ENCODE measurements around the gene KCNJ5.

The KCNJ5 gene

GRCh38 chr11:128890543-128891368 lies at the start of gene KCNJ5:
TSS of gene KCNJ5 (plus strand) at chr11:128891356. CDS start at chr11:128911274, 19,918 bp downstream.
- no peak for DNase-seq

DNA sequence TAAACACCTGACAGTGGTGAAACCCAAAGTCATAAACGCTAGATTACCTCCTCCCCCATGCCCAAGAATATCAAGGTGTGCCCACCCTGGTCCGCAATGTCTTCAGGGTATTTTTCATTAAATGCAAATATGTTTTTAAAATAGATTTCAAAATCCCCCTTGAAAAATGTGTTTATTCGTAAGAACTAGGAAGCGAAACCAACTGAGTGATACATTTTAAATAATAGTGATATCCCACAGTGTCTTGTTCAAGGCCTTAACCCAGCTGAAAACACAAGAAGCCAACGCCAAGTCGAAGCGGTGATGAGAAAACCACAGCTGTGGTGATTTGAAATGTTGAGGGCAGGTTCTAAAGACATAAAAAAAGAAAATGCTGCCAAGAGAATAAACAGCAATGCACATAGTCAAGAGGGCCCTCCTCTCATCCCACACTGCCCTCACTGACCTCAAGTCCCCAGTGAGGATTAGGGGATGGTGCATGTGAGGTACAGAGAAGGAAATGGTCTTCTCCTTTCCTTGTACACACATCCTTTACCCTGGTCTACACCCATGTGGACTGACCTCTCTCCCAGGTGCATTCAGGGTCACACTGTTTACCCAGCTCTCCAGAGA lies 49.6 kb upstream of the KCNJ5 start:
- no peak for DNase-seq

GRCh38 chr11:128843198-128843785 lies 47.9 kb upstream of the KCNJ5 start:
- no peak for DNase-seq

GRCh38 chr11:128845334-128845780 lies 45.8 kb upstream of the KCNJ5 start:
- no peak for DNase-seq

GRCh38 chr11:128846985-128847384 lies 44.2 kb upstream of the KCNJ5 start:
- DNase-seq: no peak

- DNase-seq: no peak
Measured at GRCh38 chr11:128848815-128849455, 42.2 kb upstream of the KCNJ5 start.

DNA sequence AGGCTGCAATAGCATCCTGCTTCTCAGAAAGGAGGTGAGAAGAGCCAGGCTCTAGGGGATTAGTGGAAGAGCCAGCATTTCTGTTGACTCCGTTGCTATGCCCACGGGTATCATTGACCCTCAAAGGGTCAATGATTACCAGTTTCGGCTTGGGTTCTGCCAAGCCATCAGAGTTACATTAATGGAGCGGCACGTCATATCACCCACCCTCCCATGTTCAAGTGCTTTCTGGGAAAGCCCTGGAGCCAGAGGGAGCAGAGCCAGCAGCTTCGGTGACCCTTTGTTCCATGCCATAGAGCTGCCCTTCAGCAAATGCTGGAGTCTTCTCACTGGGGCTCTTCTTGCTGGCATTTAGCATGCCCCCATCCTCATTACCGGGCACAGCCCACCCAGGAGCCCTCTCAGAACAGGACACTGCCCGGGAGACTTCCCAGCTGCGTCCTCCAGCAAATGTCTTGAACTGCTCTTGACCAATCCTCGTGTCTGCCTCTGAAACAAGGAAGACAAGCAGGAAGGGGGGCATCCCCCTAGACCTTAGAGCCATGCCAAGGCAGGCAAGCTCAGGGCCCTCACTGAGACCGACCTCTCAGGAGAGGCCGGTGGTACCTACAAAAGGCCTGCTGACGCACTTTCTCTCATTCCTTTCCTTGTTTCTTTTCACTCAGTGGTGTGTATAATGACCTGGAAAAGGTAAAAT lies 38.7 kb upstream of the KCNJ5 start:
- DNase-seq: no peak

GRCh38 chr11:128853559-128853958 lies 37.6 kb upstream of the KCNJ5 start:
- no peak for DNase-seq

DNA sequence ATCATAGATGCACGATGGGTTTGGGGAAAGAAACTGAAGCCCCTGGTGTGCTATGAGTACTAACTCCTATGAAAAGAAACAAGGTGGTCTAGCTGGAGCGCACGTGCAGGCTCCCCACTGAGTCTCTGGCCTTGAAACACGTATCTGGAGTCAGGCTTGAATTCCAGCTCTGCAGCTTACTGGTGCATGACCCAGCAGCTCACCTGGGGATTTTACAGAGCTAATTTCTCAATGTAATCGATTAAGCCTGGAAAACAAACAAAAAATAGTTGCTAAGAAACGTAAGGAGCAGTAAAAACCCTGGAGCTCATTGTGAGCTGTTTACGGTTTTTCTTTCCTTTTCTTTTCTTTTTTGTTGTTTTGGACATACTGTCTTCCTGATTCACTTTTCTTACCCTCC lies 36.3 kb upstream of the KCNJ5 start:
- no peak for DNase-seq

DNA sequence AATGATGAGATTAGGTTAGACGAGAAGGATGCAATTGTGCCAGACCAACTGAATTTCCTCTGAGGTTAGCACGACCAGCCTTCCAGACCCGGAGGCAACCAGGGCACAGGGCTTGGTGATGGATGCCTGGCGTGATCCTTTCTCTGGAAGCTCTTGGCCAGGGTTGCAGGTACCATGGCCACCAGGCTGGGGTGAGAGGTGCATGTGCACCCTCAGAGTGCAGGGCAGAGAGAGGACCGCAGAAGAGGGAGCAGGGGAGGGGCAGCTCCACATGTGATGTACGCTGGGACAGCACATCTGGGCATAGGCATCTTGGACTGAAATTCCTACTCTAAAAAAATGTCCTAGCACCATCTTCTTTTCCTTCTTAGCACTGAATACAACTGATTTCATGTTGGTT lies 34.9 kb upstream of the KCNJ5 start:
- no peak for DNase-seq

GRCh38 chr11:128857341-128857740 lies 33.8 kb upstream of the KCNJ5 start:
- no peak for DNase-seq

GRCh38 chr11:128859563-128860441 lies 31.4 kb upstream of the KCNJ5 start:
- DNase-seq: no peak

- no peak for DNase-seq
Measured at GRCh38 chr11:128860571-128861361, 30.4 kb upstream of the KCNJ5 start.

GRCh38 chr11:128862406-128862805 lies 28.8 kb upstream of the KCNJ5 start:
- no peak for DNase-seq

GRCh38 chr11:128862908-128863660 lies 28.1 kb upstream of the KCNJ5 start:
- DNase-seq: no peak

DNA sequence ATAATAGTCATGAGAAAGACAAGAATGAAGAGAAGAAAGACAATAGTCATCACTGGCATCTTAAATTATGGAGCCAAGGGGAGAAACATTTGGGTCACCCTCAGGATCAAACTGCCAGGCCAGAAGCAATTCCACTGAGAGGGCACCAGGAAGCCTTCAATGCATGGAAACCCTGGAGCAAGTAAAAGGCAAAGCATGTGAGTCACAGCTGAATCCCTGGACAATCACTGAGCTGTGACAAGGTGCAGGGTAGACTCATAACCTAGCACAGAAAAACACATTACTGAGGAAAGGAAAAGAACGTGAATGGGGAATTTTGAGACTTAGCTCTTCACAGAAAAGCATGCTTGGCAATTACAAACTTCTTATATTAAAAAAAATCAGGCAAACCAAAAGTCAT lies 25.7 kb upstream of the KCNJ5 start:
- DNase-seq: no peak

GRCh38 chr11:128867277-128867676 lies 23.9 kb upstream of the KCNJ5 start, which contains the start of gene KCNJ1:
TSS of gene KCNJ1 (minus strand) at chr11:128867296. CDS start at chr11:128840243, 27,053 bp downstream.
- no peak for DNase-seq

DNA sequence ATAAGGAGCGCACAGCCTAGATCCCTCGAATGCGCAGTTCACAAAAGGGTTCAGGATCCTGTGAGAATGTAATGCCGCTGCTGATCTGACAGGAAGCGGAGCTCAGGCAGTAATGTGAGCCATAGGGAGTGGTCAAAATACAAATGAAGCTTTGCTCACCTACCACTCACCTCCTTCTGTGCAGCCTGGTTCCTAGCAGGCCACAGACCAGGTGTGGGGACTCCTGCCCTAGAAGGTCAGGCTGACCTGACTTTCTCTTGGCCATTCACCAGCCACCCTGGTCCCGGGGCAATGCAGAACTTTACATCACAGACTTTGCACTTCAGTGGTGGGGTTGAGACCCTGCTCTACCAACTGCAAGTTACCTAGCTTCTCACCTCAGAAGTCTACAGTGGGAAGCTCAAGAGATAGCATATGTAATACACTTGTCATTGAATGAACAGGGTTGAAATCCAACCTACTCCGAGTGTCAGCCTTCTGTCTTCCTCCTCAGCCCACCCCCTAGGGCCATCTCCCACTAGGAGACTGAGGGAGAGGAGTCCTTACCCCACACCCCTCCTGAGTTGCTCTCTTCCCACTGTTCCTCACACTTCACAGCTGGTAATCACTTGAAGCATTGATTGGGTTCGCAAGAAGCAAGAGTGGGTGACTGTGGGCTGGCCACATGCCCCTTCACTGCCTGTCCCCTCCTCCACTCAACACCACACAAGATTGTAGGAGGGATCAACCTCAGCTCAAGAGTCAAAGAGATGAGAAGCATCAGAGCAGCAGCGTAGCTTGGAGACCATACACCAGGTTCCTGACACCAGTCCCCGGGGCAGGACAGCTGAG lies 22.1 kb upstream of the KCNJ5 start:
- DNase-seq: no peak

- DNase-seq: no peak
Measured at GRCh38 chr11:128871168-128871610, 20.0 kb upstream of the KCNJ5 start.

All from NCI-H1436 (cell line).